NCI-H2227 (cell line): ENCODE results near the gene CDC42BPA.
"Not testable (repeated sequence)": the region's sequence is repeated elsewhere in the genome, so short reads cannot be mapped to it uniquely, and the experiment has no call there.

ENCODE experiments used
- DNase-seq: peaks from one replicate; lab custom pipeline; 2025; ENCODE audit not compliant: unreplicated experiment; lab: John Stamatoyannopoulos, UW

The CDC42BPA gene

DNA sequence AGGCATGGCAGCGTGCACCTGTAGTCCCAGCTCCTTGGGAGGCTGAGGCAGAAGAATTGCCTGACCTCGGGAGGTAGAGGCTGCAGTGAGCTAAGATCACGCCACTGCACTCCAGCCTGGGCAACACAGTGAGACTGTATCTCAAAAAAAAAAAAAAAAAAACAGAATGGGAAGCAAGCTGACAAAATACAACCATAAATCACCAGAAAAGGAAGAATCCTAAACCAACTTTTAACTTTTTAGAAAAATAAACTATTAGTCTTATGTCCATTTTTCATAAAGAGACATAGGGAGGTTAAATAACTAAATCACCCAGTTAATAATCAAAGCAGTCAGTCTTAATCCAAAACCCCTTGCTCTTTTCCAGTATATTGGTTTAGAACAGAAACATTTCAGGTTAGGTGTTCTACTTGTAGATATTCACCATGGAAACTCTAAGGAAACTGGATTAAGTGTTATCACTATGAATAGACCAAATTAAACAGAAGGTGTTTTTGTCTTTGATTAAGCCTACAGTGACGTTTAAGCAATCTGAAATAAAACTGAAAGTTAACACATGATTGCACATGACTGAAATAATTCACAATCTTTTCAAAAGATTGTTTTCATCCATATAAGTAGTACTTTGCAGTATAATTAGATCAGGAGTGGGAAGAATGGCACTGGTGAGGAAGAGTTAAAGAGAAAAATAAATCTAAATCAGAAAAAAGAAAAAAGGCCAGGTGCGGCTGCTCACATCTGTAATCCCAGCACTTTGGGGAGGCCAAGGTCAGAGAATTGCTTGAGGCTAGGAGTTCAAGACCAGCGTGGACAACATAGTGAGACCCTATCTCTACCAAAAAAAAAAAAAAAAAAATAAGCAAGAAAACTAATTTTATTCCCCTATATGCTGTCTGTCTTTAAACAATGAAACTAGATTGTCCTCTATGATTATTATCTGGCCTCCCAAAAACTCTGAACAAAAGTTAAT lies 9.6 kb downstream of the CDC42BPA start:
- DNase-seq: no peak

DNA sequence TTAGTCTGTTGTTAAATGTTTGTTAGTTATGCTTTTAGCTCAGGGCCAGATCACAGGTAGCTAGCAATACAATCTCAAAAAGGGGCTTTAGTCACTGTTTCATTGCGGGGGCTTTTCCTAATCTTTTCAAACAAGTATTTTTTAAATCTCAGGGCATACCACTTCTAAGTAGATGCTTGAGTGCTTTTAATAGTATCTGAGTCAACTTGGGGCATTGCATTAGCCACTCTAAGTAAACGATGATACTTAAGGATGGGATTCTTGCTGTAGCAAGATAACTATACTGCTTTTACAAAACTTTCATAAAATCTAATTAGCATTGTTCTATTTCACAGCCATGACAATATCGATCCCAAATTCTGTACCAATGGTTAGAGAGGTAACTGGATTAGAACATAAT lies 11.6 kb downstream of the CDC42BPA start:
- no peak for DNase-seq

DNA sequence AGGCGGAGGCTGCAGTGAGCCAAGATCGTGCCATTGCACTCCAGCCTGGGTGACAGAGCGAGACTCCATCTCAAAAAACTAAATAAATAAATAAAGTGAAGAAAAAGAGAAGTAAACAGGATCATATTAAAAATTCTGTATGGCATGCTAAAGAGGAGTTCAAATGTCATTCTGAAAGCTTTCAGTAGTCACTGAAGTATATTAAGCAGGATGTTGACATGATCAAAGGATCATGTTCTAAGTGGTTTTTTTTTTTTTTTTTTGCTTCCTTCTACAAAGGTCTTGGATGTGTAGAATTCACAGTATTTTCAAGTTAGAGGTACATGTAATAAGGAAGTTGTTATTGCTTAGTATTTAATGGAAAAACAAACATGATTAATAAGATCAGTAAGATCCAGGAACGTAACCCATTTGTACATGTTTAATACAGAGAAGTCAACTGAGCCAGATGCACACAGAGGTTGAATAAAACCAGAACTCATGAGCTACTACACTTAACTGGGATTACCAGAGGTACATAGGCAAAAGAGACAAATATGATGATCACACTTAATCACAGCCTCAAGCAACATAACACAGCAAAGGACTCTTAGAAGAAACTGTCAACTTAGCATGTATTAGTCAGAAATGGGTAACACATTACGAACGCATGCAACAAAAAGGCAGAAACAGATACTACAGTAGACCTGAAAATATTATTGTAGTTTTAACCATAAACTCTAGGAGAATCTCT lies 12.2 kb downstream of the CDC42BPA start:
- no peak for DNase-seq

DNA sequence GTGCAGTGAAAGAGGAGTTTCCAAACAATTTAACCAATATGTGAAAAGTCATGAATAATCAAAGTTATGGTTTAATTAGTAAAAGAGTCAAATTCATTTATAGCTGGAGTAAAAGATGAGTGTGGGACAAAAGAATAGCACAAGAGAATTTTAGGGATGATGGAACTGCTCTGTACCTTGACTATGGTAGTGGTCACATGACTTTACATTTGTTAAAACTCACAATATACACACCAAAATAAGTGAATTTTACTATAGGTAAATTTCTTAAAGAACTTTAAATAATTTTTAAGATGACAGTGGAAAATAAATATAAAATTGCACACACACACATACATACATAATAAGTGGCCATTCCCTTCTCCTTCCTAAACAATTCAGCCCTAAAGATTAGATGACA lies 13.6 kb downstream of the CDC42BPA start:
- no peak for DNase-seq

DNA sequence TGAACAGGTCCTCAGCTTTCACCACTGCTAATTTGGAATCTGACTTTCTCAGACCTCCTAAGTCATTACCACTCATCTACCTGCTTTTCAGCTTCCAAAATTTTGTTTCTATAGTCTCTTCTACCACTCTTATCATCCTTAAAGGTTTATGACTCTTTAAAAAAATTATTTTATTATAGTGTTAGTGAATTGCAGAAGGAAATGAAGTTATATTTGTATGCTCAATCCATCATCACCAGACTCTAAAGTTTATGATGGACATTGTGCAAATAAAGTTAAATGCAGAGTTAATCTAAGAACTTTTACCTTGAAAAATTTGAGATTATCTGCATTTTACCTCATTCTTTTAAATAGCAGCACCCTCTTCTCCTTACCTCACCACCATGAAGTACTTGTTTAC lies 14.6 kb downstream of the CDC42BPA start:
- no peak for DNase-seq

DNA sequence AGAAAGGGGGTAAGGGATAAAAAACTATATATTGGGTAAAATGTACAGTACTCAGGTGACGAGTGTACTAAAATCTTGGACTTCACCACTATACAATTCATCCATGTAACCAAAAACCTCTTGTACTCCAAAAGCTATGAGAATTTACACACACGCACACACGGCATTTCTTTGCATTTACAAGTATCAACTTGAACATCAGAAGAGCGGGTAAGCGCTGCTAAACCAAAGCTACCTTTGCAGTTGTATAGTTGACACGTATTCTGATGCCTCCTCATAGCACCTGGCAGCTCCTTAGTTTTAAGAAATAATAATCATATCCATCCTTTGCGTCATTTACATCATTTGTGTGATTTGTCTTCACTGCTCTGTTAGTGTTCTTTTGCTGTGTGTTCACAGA lies 17.6 kb downstream of the CDC42BPA start:
- no peak for DNase-seq

DNA sequence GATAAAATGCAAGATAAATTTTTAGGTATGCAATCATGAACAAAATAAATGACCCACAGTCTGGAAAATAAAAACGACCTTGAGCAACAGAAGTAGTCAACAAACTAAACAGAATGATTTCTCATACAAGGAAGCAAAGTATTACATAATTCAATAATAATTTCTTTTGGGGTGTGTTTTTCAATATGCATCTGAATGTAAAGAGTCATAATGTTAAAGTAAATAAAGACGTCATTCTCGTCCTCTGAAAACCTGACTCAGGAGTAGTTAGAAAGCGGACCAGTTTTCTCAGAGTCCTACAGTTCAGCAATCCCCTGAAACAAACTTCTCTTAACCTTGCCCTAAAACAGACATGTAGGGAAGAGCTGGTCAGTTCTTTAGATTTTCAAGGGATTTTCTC lies 18.6 kb downstream of the CDC42BPA start:
- DNase-seq: no peak

DNA sequence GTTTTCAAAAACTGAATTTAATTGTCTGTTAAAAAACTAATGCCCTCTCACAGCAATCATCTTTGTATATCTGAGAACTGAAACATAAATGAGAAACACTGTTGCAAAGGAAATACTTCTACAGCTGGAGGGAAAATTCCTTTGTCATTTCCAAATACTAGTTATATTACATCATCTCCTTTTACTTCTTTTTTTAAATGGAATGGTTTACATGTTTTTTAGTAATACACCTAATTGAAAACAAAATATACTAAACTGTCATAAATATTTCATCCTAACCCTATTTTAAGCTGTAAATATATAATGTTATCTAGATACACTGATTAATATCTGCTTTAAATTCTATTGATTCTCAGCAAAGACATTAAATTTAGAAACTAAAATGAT lies 19.1 kb downstream of the CDC42BPA start:
- DNase-seq: no peak

DNA sequence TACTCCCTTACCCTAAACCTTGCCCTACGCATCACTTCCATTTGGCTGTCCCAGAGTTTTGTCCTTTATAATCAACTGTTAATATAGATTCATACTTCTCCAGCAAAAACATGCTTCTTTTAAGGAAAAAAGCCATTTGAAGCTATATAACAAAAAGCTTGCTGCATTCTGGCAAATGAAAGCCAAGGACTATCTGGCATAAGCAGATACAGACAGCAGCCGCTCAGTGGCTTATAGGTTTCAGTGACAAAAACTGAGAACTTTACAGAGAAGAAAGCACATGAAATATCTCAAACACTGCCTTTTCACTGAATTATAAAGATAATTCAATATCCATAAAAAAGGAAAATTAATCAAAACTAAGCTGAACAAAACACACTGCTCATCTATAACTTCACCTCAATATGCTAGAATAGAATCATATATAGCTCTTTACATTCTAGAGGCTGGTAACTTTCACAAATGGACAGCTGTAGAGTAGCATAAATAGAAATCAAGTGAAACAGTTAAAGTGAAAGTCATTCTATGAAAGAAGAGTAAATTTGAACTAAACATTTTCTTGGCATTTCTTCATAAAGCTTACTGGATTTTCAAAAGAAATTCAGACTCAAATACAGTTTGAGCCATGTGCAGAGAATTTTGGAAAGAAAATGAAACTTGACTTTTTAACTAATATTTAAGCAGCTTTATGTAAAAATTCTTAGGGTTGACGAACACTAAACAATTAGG lies 19.6 kb downstream of the CDC42BPA start:
- no peak for DNase-seq

DNA sequence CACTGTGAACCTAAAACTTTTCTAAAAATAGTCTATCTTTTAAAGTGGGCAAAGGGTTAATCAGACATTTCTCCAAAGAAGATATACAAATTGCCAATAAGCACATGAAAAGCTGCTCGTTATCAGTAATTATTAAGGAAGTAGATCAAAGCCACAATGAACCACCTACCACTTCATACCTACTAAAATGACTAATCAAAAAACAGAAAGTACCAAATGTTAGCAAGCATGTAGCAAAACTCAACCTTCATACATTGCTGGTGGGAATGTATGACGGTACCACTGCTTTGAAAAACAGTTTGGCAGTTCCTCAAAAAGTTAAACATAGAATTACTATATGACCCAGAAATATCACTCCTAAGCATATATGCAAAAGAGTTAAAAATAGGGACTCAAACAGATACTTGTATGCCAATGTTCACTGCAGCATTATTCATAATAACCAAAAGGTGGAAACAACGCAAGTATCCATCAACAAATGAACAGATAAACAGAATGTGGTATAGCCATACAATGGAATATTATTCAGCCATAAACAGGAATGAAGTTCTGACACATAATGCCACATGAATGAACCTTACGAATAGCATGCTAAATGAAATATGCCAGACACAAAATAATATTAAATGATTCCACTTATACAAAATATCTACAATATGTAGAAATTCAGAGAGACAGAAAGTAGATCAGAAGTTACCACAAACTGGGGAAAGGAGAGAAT lies 21.1 kb downstream of the CDC42BPA start:
- DNase-seq: no peak

DNA sequence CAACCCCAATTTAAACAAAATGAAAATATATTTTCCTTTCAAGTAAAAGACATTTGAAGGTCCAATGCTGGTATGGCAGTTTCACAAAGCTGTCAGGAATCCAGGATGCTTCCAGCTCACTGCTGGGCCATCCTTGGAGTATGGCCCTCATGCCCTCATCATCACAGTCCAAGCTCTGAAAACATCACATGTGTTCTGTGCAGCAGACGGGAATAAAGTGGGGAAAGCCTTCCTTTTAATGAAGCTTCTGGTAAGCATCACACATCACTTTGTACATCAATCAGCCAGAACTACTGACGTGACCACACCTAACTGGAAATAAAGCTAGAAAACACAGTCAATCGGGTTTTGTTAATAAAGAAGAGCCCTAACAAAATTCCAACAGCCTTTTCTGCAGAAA lies 22.7 kb downstream of the CDC42BPA start:
- no peak for DNase-seq

DNA sequence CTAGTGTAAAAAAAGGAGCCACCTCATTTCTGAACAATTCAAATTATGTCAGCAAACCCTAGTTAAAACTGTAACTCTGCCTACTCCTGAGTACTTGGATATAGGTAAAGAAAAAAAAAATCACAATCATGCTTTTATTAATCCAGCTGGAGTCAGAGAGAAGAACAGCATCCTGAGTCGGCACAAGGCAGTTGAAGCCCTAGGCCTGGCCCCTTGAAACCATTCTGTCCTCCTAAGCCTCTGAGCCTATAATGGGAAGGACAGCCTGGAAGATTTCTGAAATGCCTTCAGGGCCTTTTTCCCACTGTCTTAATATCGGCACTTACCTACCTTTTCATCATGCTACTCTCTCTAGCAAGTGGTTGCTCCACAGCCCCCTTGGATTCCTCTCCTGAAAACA lies 32.5 kb downstream of the CDC42BPA start:
- DNase-seq: no peak

DNA sequence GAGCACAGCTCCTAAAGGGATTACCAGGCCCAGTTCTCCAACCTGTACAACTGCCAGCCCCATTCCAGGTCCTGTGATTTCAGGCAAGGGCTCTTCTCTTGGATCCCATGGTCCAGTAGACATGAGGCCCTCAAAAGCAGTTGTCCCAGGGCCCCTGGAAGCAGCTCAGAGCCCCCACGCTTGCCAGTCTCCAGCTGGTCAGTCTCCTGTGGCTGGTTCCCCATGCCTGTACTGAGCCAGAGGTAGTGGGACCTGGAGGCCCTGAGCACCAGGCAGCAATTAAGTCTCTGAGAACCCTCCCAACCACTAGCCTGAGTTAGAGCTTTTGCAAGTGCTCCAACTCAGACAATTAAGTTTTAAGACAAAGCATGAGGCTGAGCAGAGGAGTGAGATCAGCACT lies 36.9 kb downstream of the CDC42BPA start:
- DNase-seq: no peak

DNA sequence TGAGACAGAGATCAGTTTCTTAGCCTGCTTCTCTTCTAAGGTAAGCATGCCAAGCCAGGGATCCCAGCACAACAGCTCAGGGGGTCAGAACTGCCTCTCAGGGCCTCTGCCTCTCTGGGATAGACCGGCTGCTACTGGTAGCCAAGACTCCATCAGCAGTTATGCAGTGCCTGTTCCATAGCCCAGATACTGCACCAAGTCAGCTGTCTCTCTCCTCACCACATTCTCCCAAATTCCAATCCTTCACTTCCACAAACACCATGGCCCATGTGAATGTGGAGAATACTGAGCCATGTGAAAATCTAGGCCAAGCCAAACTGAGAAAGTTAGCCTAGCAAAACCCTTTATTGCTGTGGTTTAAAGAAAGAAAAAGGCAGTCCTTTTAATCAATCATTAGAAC lies 37.5 kb downstream of the CDC42BPA start:
- DNase-seq: no peak

DNA sequence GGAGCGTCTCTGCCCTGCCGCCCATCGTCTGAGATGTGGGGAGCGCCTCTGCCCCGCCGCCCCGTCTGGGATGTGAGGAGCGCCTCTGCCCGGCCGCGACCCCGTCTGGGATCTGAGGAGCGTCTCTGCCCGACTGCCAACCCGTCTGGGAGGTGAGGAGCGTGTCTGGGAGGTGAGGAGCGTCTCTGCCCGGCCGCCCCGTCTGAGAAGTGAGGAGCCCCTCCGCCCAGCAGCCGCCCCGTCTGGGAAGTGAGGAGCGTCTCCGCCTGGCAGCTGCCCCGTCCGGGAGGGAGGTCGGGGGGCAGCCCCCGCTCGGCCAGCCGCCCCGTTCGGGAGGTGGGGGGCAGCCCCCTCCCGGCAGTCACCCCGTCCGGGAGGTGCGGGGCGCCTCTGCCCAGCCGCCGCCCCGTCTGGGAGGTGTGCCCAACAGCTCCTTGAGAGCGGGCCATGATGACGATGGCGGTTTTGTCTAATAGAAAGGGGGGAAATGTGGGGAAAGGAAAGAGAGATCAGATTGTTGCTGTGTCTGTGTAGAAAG lies 42.1 kb downstream of the CDC42BPA start:
- not testable (repeated sequence) for DNase-seq

DNA sequence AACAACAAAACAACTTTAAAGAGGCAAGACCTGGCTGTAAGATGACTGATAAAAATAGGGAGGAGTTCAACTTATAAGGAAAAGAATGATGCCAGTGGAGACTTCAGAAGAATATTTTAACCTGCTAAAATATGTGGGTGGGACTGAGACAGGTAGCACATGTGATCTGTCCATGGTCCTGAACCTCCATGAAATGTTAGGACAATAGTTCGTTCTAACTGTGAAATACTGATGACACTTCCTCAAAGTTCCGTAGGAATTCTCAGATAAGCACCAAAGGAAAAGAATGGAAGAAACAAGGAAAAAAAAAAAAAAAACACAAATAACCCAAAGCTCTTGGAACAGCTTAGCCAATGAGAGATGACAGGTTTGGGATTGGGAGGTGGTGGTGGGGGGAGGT lies 44.7 kb downstream of the CDC42BPA start:
- DNase-seq: no peak

DNA sequence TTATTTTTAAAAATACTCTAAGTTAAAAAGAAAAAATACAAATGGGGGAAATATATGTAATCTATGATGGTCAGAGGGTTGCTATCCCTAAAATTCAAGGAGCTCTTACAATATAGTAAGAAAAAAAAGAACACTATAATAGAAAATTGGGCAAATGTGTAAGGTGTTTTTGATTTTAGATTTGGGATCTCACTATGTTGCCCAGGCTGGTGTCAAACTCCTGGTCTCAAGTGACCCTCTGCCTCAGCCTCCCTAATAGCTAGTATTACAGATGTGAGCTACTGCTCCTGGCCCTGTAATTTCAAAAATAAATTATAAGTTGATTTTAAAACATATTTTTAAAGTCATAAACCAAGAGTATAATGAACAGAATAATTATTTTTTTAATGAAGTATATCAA lies 45.9 kb downstream of the CDC42BPA start:
- no peak for DNase-seq

DNA sequence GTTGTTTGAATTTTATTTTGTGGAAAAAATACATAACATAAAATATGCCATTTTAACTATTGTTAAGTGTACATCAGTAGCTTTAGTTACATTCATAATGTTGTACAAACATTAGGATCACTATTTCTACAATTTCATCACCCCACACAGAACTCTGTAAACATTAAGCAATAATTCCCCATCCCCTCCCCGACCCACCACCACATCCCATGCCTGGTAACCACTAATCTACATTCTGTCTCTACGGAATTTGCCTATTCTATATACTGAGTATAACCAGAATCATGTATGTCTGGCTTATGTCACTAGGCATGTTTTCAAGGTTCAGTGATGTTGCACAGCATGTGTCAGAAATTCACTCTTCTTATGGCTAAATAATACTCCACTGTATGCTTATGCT lies 47.7 kb downstream of the CDC42BPA start:
- DNase-seq: no peak

DNA sequence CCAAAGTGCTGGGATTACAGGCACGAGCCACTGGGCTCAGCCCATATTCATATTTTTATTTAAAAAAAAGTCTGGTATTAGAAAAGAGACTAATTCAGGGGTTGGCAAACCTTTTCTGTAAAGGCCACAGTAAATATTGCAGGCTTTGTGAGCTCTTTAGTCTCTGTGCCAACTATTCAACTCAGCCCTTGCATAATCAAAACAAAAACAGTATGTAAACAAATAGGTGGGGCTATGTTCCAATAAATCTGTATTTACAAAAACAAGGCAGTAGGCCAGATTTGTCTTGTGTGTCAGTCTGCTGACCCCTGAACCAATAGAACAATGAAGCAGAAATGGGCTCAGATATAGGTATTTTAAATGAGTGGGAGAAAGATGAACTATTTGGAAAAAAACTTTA lies 49.3 kb downstream of the CDC42BPA start:
- DNase-seq: no peak

DNA sequence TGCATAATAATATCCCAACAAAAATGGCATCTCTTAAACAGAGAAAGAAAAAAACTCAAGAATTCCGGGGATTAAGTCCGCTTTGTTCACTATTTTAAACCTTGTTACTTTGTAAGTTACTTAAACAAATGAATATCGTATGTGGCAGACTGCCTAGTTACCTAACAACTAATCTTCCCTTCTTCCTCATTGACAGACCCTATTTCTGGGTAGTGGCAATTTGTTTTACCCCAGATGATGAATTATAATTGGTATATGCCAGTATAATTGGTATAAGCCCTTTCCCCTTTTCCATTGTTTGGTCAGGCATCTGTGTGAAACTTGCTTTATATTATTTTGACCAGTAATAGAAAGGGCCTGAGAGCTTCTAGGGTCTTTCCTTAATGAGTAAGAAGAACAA lies 52.4 kb downstream of the CDC42BPA start:
- no peak for DNase-seq

DNA sequence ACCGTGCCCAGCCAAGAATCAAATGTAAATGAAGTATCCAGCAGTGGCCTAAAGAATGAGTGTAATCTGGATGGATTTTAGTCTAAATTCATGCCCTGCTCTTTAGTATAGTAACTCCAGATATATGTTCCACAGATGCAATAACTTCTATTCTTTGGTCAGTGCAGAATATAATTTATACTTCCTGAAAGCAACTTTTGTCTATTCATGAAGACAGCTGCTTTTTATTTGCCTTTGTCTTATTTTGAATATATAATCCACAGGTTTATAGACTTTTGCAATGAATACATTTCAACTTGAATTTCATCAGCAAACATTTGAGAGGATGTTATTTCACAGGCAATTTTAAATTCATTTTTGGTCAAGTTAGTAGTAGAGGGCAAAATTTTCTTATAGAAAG lies 54.4 kb downstream of the CDC42BPA start:
- DNase-seq: no peak
